Activated CD4-positive, CD25-positive, alpha-beta regulatory T cell (primary cell): ENCODE results near the gene TAF11L4.
"Not testable (repeated sequence)": the region's sequence is repeated elsewhere in the genome, so short reads cannot be mapped to it uniquely, and the experiment has no call there.

Source experiments
- DNase-seq, 4 experiments: peaks; one replicate each; lab custom pipeline; 2025; lab: John Stamatoyannopoulos, UW

Gene TAF11L4

GRCh38 chr5:17521501-17521900 lies at the start of gene TAF11L4:
Gene TAF11L4, plus strand, starts transcription at chr5:17521801.
- not testable (repeated sequence) for DNase-seq

GRCh38 chr5:17475064-17475463 lies 46.5 kb upstream of the TAF11L4 start:
- not testable (repeated sequence) for DNase-seq

- no peak for DNase-seq
Measured at GRCh38 chr5:17477043-17477442, 44.6 kb upstream of the TAF11L4 start.

GRCh38 chr5:17477573-17478265 lies 43.9 kb upstream of the TAF11L4 start:
- no peak for DNase-seq

GRCh38 chr5:17481378-17481777 lies 40.2 kb upstream of the TAF11L4 start:
- DNase-seq: no peak

GRCh38 chr5:17482790-17483189 lies 38.8 kb upstream of the TAF11L4 start:
- no peak for DNase-seq

- not testable (repeated sequence) for DNase-seq
Measured at GRCh38 chr5:17486464-17487173, 35.0 kb upstream of the TAF11L4 start.

GRCh38 chr5:17487174-17487512 lies 34.5 kb upstream of the TAF11L4 start:
- no peak for DNase-seq

- not testable (repeated sequence) for DNase-seq
Measured at GRCh38 chr5:17491257-17491656, 30.3 kb upstream of the TAF11L4 start.

GRCh38 chr5:17492770-17493169 lies 28.8 kb upstream of the TAF11L4 start:
- no peak for DNase-seq

- no peak for DNase-seq
Measured at GRCh38 chr5:17497446-17497845, 24.2 kb upstream of the TAF11L4 start.

- not testable (repeated sequence) for DNase-seq
Measured at GRCh38 chr5:17497931-17498330, 23.7 kb upstream of the TAF11L4 start, which contains the start of gene TAF11L2. Gene TAF11L2, plus strand, starts transcription at chr5:17498231.

- DNase-seq: no peak
Measured at GRCh38 chr5:17511775-17512325, 9.8 kb upstream of the TAF11L4 start.

GRCh38 chr5:17517526-17517925 lies 4.1 kb upstream of the TAF11L4 start:
- not testable (repeated sequence) for DNase-seq

- DNase-seq: not testable (repeated sequence)
Measured at GRCh38 chr5:17518067-17518466, 3.5 kb upstream of the TAF11L4 start, which contains the start of gene TAF11L3. Gene TAF11L3, plus strand, starts transcription at chr5:17518367.

GRCh38 chr5:17519508-17519907 lies 2.1 kb upstream of the TAF11L4 start:
- DNase-seq: not testable (repeated sequence)

GRCh38 chr5:17524935-17525334 lies 3.3 kb downstream of the TAF11L4 start, which contains the start of gene TAF11L5:
Gene TAF11L5, plus strand, starts transcription at chr5:17525235.
- DNase-seq: not testable (repeated sequence)

GRCh38 chr5:17526504-17526903 lies 4.9 kb downstream of the TAF11L4 start:
- not testable (repeated sequence) for DNase-seq

GRCh38 chr5:17528369-17528768 lies 6.8 kb downstream of the TAF11L4 start, which contains the start of gene TAF11L6:
Gene TAF11L6, plus strand, starts transcription at chr5:17528669.
- DNase-seq: not testable (repeated sequence)
